Islet precursor cell (in vitro differentiated cells): ENCODE measurements around the gene NOXA1.

ENCODE experiments used
- DNase-seq: peaks from one replicate; pipeline ENCODE4 v3.0.0-alpha.2; 2018

Gene NOXA1

GRCh38 chr9:137455359-137455991 lies 32.3 kb downstream of the NOXA1 start:
- DNase-seq, result no peak

- no peak for DNase-seq
These were observed 33.1 kb downstream of the NOXA1 start for GRCh38 chr9:137456061-137456863.

DNA sequence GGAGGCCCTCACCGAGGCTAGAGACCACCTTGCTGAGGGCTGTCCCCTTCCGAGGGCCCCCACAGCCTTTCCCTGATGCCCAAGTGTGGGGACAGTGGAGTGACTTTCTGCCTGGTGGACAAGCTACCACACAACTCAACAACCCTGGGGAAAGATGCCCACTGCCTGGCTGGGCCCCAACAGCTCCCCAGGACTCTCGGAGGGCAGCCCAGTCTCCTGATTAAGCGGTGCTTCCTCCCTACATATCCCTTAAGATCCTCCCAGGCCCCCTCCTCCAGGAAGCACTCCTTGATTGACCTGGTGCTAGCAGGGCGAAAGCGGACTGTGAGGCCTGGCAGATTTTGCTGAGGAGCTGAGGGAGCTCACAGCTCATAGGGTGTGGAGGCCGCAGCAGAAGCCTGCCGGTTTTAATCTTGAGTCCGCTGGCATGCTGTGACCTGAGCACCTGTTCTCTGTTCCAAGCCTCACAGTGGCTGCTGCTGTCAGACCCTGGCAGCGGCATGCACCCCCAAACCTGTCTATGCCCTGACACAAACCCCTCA lies 33.7 kb downstream of the NOXA1 start:
- no peak for DNase-seq

- DNase-seq, result no peak
These were observed 34.4 kb downstream of the NOXA1 start for GRCh38 chr9:137457406-137458193.

DNA sequence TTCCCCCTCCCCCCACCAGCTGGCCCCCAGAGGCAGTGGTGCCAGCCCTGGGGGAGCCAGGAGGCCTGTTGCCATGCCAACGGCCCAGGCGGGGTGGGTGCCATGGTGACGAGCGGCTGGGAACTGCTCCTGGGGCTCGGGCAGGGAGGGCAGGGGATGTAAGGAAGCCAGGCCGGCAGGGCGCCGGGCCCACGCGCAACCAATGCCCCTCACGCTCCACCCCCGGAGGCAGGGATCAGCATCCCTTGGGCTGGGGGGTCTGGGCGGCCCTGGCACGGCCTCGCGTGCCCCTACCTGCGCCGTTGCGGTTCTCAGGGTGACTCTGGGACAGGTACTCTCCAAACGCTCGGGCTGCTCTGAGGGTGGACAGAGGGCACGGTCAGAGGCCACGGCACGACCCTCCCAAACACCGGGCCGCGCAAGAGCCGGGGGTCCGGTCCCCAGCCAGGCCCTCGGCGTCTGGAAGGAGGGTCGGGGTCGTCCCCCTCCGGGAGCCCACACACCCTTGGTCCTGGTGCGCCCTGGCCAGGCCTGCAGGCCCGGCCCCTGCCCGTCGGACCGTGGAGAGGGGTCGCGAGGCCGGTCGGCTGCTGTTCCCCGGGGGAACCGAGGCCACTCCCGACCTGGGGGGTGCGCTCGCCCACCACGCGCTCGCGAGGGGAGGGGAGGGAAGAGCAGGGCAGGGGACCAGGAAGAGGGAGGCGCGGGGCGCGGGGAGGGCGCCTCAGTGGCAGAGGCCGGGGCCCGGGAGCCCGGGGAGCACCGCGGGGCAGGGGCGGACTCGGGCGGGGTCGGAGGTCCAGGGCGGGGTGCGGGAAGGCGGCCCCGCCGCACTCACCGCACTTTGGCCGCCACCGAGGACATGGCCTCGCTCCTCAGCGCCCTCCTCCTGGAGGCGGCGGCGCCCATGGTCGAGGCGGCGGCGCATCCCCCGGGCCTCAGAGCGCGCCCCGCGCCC lies 35.3 kb downstream of the NOXA1 start:
- DNase-seq, result peak; percentile 52

DNA sequence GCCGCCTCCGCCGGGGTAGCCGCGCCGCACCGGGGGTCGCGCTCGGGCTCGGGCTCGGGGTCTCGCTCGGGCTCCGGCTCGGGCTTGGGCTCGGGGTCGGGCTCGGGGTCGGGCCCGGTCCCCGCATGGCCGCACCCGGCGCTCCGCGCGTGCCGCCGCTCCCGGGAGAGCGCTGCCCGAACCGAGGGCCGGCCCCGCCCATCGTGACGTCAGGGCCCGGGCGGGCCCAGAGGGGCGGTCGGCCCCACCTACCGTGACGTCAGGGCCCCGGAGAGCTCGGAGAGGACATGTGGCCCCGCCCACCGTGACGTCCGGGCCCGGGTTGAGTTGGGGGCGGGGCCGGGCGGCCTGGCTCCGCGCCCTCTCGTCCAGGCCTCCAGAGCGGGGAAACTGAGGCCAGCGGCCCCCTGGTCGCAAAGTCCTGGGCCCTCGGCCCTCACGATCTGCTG lies 36.0 kb downstream of the NOXA1 start, which contains the start of gene NSMF:
NSMF (minus strand) TSS at position 183 of the 449 bp plus-strand sequence. CDS start 232 bp downstream, outside the sequence.
- DNase-seq, result peak; percentile 92

- DNase-seq, result peak; percentile 45
These were observed 36.6 kb downstream of the NOXA1 start for GRCh38 chr9:137459601-137460362.

- DNase-seq, result peak; percentile 50
These were observed 37.4 kb downstream of the NOXA1 start for GRCh38 chr9:137460363-137461315.

- DNase-seq, result no peak
These were observed 38.1 kb downstream of the NOXA1 start for GRCh38 chr9:137461316-137461662.

DNA sequence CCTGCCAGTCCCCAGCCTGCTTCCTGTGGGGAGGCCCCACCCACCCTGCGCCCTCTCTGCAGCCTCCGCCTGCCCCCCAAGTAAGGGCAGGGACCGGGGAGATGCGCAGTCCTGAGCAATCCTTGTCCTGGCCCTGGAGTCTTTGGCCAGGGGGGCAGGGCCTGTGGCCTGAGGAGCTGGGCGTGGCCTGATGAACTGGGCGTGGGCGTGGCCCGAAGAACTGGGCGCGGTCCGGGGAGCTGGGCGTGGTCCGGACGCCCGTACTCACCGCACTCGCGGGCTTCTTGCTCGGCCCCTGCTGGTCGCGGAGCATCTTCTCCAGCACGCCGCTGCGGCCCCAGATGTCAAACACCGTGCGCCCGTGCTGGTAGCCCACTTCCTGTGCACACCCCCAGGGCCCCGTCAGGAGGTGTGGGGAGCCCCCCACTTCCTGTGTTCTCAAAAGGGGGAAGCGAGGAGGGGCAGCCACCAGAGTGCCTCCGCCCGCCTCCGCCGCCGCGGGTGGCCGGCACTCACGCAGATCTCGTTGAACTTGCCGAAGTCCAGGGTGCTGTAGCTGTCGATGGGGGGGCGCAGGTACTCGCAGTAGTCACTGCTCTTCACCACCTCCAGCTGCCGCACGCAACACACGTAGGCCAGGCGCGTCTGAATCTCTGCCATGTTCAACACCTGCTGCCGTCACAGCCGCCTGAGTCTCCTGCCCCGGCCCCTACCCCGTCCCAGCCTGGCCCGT lies 38.6 kb downstream of the NOXA1 start:
- DNase-seq, result peak; percentile 89

DNA sequence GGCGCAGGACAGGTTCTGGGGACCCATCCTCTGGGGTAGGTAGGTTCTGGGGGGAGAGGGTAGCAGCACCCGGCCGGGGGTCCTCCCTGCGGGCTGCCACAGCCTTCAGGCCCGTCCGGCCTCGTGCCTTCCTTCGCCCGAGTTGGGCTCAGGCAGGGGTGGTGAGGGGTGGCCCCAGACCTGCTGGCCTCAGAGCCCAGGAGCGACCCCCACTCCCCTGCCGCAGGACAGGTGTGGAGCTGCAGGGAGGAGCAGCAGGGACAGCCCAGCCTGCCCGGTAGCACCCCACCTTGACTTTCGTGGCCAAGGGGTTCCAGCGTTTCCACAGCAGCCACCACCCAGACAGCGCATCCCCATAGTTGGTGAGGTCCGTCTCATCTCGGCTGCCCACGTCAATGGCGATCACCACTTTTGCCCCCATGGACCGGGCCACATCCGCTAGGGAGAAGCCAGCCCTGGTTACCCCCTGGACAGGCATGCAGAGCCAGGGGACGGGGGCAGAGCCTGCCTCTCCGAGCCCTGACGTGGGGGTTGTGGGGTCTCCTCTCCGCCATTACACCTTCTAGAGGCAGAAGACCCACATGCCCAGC lies 39.3 kb downstream of the NOXA1 start:
- DNase-seq, result no peak

GRCh38 chr9:137462986-137463930 lies 40.1 kb downstream of the NOXA1 start:
- peak; percentile 46 for DNase-seq

GRCh38 chr9:137463931-137464290 lies 40.7 kb downstream of the NOXA1 start:
- DNase-seq, result no peak

DNA sequence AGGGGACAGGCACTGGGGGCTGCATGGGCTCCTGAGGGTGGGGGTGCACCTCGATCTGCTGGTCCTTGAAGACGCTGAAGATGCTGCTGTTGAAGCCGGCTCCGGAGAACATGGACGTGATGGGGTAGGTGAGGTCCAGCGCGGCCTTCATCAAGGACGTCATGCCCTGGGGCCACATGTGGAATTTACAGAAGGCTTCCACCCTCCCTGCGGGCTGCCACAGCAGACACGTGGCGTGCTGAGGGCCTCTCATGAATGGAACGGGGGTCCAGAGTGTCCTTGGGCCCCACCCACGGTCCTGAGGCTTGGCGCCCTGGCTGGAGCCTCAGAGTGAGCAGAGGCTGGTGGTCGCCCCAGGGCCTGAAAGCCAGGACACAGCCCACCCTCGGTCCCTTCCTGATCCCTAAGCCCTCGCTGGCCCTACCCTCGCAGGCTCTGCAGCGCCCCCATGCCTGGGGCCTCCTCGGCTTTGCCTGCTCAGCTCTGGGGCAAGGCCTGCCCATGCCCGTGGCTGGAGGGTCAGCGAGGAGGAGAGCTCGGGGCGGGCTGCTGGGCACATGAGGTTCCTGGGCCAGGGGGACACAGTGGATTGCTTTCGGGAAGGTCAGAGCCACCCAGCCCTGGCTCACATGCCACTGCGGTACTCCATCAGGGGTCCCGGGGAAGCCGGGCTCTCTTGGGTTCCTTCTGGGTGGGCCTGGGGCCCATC lies 41.3 kb downstream of the NOXA1 start:
- peak; percentile 48 for DNase-seq

DNA sequence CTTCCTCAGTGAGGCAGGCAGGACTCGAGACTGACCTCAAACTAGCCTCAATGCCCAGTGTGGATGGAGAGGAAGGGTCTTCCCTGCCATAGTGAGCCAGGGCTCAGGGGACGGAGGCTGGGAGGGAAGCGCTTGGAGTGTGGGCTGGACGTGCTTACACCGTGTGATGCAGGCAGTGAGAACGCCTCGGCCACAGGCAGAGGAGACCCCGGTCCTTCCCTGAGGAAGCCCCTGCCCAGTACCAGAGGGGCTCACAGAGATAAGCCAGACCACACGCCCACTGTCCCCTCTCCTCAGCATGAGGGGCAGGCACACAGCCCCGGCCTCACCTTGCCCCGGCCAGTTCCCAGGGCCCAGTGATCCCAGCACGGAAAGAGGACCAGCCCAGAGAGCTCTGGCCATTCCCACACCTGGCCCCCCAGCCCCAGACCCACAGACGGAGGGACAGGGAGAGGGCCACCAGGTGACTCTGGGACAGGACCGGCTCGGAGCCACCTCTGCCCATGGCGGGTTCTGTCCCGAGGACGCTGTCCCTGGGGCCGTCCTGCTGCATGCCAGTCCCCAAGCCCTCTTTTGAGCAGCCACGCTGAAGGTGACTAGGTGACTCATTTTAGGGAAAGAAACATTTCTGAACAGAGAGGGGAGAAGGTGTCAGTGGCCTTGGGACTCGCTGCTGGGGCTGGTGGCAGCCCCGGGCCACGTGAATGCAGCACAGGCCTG lies 42.0 kb downstream of the NOXA1 start:
- DNase-seq, result peak; percentile 45

DNA sequence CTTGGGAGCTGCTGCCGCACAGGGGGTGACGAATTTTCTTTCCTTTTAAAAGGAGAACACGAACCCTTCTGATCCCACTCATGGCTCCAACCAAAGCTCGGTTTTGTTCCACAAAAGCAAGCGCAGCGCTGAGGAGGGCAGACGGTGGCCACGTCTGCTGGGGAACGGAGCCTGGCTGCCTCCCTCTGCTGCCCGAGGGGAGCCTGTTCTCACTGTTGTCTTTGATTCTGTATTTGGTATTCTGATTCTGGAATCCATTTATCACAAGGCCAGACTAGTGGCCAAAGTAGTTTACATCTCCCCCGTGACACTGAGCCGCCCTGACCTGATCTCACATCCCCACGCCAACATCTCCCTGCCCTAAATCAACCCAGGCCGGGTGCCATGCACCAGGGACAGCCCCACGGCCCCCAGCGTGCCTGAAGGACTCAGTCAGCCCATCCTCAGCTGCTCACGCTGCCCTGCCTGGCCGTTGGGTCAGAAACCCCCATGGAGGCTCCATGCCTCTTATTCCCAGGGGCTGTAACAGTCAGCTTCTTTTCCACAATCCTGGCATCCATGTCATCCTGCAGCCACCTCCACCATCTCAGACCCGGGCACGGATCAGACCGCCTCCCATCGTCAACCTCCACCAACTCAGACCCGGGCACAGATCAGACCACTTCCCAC lies 42.7 kb downstream of the NOXA1 start:
- DNase-seq, result peak; percentile 45
